GM12892 (cell line): ENCODE results near the gene ATP6V0A1.
A peak's percentile ranks its signal among the peaks of the same experiment; 100 is the strongest.

Experiments
- DNase-seq: peaks from one replicate; pipeline ENCODE4 v3.0.0; 2011; ENCODE audit not compliant: insufficient read length
- FAIRE-seq: peaks from 2 replicates; lab custom pipeline; 2011; peaks lifted over from hg19 to GRCh38; lab: Jason Lieb, UNC
- POLR2A ChIP-seq: IDR thresholded peaks from 2 replicates; pipeline ENCODE4 v1.6.1; 2011; ENCODE audit warnings: low read depth, low read length, control low read depth
- POLR2AphosphoS5 ChIP-seq: IDR thresholded peaks from 2 replicates; pipeline ENCODE4 v1.6.1; 2011; ENCODE audit warnings: low read depth, low read length, control low read depth
- TAF1 ChIP-seq: IDR thresholded peaks from 2 replicates; pipeline ENCODE4 v1.6.1; 2011; ENCODE audit warnings: low read depth, mild to moderate bottlenecking, control low read depth, low read length, borderline replicate concordance

Gene ATP6V0A1

GRCh38 chr17:42564815-42565522, 106.3 kb downstream of the ATP6V0A1 start:
- TF ChIP-seq POLR2AphosphoS5, result no peak
- no peak for TF ChIP-seq POLR2A
- no peak for TF ChIP-seq TAF1
- DNase-seq (no peak), FAIRE-seq (no peak)

- no peak for DNase-seq
- TF ChIP-seq POLR2A (no peak), TAF1 (no peak), POLR2AphosphoS5 (no peak)
- no peak for FAIRE-seq
These were observed 107.0 kb downstream of the ATP6V0A1 start for GRCh38 chr17:42565523-42566214.

GRCh38 chr17:42566215-42566882, 107.7 kb downstream of the ATP6V0A1 start:
- TF ChIP-seq POLR2AphosphoS5 (no peak), TAF1 (no peak), POLR2A (no peak)
- no peak for DNase-seq
- FAIRE-seq, result no peak

- DNase-seq (peak; percentile 100), FAIRE-seq (peak; percentile 95)
- TF ChIP-seq POLR2AphosphoS5 (peak; percentile 67; the same call in 1 of the 2 replicates), POLR2A (no peak; the same call in 1 of the 2 replicates), TAF1 (peak; percentile 22; the same call in 1 of the 2 replicates)
These were observed 108.3 kb downstream of the ATP6V0A1 start, which contains the start of gene MLX for GRCh38 chr17:42566883-42567573. MLX (plus strand) TSS chr17:42567100; CDS start chr17:42567125, 25 bp downstream.

- no peak for TF ChIP-seq POLR2AphosphoS5
- no peak for TF ChIP-seq TAF1
- no peak for TF ChIP-seq POLR2A
- no peak for FAIRE-seq
These were observed 109.8 kb downstream of the ATP6V0A1 start for GRCh38 chr17:42568341-42569111.

GRCh38 chr17:42571435-42572225, 113.0 kb downstream of the ATP6V0A1 start:
- no peak for TF ChIP-seq TAF1
- no peak for TF ChIP-seq POLR2A
- no peak for TF ChIP-seq POLR2AphosphoS5
- no peak for FAIRE-seq
- DNase-seq, result no peak

More at GRCh38 chr17:42568341-42569111, 109.8 kb downstream of the ATP6V0A1 start:
- no peak for DNase-seq
